IPS-15b (cell line): ENCODE data around the gene ESD.
"Not testable (repeated sequence)": the region's sequence is repeated elsewhere in the genome, so short reads cannot be mapped to it uniquely, and the experiment has no call there.

ENCODE experiments used
- H3K27me3 ChIP-seq: one replicate; pipeline ENCODE4 v1.6.1; 2013; ENCODE audit warnings: low read length; ENCODE audit not compliant: control insufficient read depth, insufficient read depth
- H3K36me3 ChIP-seq: one replicate; pipeline ENCODE4 v1.6.1; 2013; ENCODE audit warnings: low read length; ENCODE audit not compliant: control insufficient read depth, insufficient read depth
- H3K4me1 ChIP-seq: one replicate; pipeline ENCODE4 v1.6.1; 2013; ENCODE audit warnings: mild to moderate bottlenecking, low read length; ENCODE audit not compliant: control insufficient read depth, insufficient read depth
- H3K4me3 ChIP-seq: one replicate; pipeline ENCODE4 v1.5.1; 2013; ENCODE audit warnings: low read depth, low read length
- H3K9ac ChIP-seq: one replicate; pipeline ENCODE4 v1.6.1; 2013; ENCODE audit warnings: low read depth, mild to moderate bottlenecking, low read length
- H3K9me3 ChIP-seq: one replicate; pipeline ENCODE4 v1.6.1; 2013; ENCODE audit warnings: mild to moderate bottlenecking, low read length; ENCODE audit not compliant: control insufficient read depth, insufficient read depth

The ESD gene

GRCh38 chr13:46782691-46783090 lies 14.3 kb downstream of the ESD start:
- Histone ChIP-seq H3K27me3 (no peaks in the 10 kb centered on the region), H3K9me3 (no peaks in the 10 kb centered on the region), H3K9ac (no peak overlapping the region), H3K4me3 (no peak overlapping the region), H3K36me3 (peaks cover 10% of the 10 kb centered on the region), H3K4me1 (no peaks in the 10 kb centered on the region)

- H3K36me3 ChIP-seq, result peaks cover 10% of the 10 kb centered on the region
- no peaks in the 10 kb centered on the region for H3K9me3 ChIP-seq
- no peak overlapping the region for H3K4me3 ChIP-seq
- no peaks in the 10 kb centered on the region for H3K27me3 ChIP-seq
- H3K9ac ChIP-seq, result no peak overlapping the region
- H3K4me1 ChIP-seq, result no peaks in the 10 kb centered on the region
These were observed 14.9 kb downstream of the ESD start for GRCh38 chr13:46782066-46782465.

- H3K9ac ChIP-seq, result no peak overlapping the region
- H3K9me3 ChIP-seq, result no peaks in the 10 kb centered on the region
- no peak overlapping the region for H3K4me3 ChIP-seq
- H3K27me3 ChIP-seq, result no peaks in the 10 kb centered on the region
- H3K4me1 ChIP-seq, result no peaks in the 10 kb centered on the region
- H3K36me3 ChIP-seq, result peaks cover 7% of the 10 kb centered on the region
These were observed 18.1 kb downstream of the ESD start for GRCh38 chr13:46778890-46779289.

- peaks cover 5% of the 10 kb centered on the region for H3K36me3 ChIP-seq
- H3K9ac ChIP-seq, result no peak overlapping the region
- H3K4me1 ChIP-seq, result no peaks in the 10 kb centered on the region
- H3K27me3 ChIP-seq, result no peaks in the 10 kb centered on the region
- no peaks in the 10 kb centered on the region for H3K9me3 ChIP-seq
- H3K4me3 ChIP-seq, result no peak overlapping the region
These were observed 18.9 kb downstream of the ESD start for GRCh38 chr13:46778095-46778494.

GRCh38 chr13:46775385-46776107 lies 21.4 kb downstream of the ESD start:
- no peaks in the 10 kb centered on the region for H3K9me3 ChIP-seq
- no peaks in the 10 kb centered on the region for H3K27me3 ChIP-seq
- no peaks in the 10 kb centered on the region for H3K36me3 ChIP-seq
- no peak overlapping the region for H3K9ac ChIP-seq
- H3K4me1 ChIP-seq, result no peaks in the 10 kb centered on the region
- no peak overlapping the region for H3K4me3 ChIP-seq

- Histone ChIP-seq H3K4me3 (no peak overlapping the region), H3K9ac (no peak overlapping the region), H3K27me3 (no peaks in the 10 kb centered on the region), H3K9me3 (no peaks in the 10 kb centered on the region), H3K4me1 (no peaks in the 10 kb centered on the region), H3K36me3 (no peaks in the 10 kb centered on the region)
These were observed 23.4 kb downstream of the ESD start for GRCh38 chr13:46773541-46773940.

GRCh38 chr13:46771693-46772092 lies 25.3 kb downstream of the ESD start:
- Histone ChIP-seq H3K9me3 (no peaks in the 10 kb centered on the region), H3K4me1 (no peaks in the 10 kb centered on the region), H3K4me3 (no peak overlapping the region), H3K27me3 (no peaks in the 10 kb centered on the region), H3K9ac (no peak overlapping the region), H3K36me3 (no peaks in the 10 kb centered on the region)

- not testable (repeated sequence) for H3K4me3 ChIP-seq, H3K27me3 ChIP-seq, H3K4me1 ChIP-seq, H3K9ac ChIP-seq, H3K9me3 ChIP-seq, H3K36me3 ChIP-seq
These were observed 27.0 kb downstream of the ESD start for GRCh38 chr13:46769925-46770324.

- H3K4me1 ChIP-seq, result peaks cover 3% of the 10 kb centered on the region
- no peaks in the 10 kb centered on the region for H3K9me3 ChIP-seq
- no peaks in the 10 kb centered on the region for H3K36me3 ChIP-seq
- H3K9ac ChIP-seq, result no peak overlapping the region
- no peak overlapping the region for H3K4me3 ChIP-seq
- H3K27me3 ChIP-seq, result no peaks in the 10 kb centered on the region
These were observed 35.1 kb downstream of the ESD start for GRCh38 chr13:46761866-46762265.

GRCh38 chr13:46761174-46761573 lies 35.8 kb downstream of the ESD start:
- Histone ChIP-seq H3K9ac (no peak overlapping the region), H3K9me3 (no peaks in the 10 kb centered on the region), H3K4me1 (peaks cover 3% of the 10 kb centered on the region), H3K36me3 (no peaks in the 10 kb centered on the region), H3K4me3 (no peak overlapping the region), H3K27me3 (no peaks in the 10 kb centered on the region)

GRCh38 chr13:46759846-46760245 lies 37.1 kb downstream of the ESD start:
- Histone ChIP-seq H3K4me3 (no peak overlapping the region), H3K4me1 (peaks cover 3% of the 10 kb centered on the region), H3K9ac (no peak overlapping the region), H3K27me3 (no peaks in the 10 kb centered on the region), H3K9me3 (no peaks in the 10 kb centered on the region), H3K36me3 (no peaks in the 10 kb centered on the region)

- H3K4me3 ChIP-seq, result no peak overlapping the region
- H3K9me3 ChIP-seq, result no peaks in the 10 kb centered on the region
- H3K9ac ChIP-seq, result no peak overlapping the region
- H3K4me1 ChIP-seq, result peaks cover 3% of the 10 kb centered on the region
- no peaks in the 10 kb centered on the region for H3K36me3 ChIP-seq
- no peaks in the 10 kb centered on the region for H3K27me3 ChIP-seq
These were observed 39.3 kb downstream of the ESD start for GRCh38 chr13:46757640-46758039.
